Loucy (cell line): ENCODE measurements around the gene TP53I13.

Experiments
- EZH2phosphoT487 ChIP-seq: fragments of 200-600 bp; IDR thresholded peaks from 2 replicates; pipeline ENCODE4 v1.6.1; 2018; ENCODE audit warnings: antibody characterized with exemption, mild to moderate bottlenecking, moderate library complexity, borderline replicate concordance
- TF ChIP-seq, protein P1 (sequence below): fragments of 200-600 bp; sonication (generic); conservative IDR thresholded peaks from 2 replicates; pipeline ENCODE4 v1.5.1; 2014; ENCODE audit warnings: mild to moderate bottlenecking, antibody characterized with exemption, low read length

DNA sequence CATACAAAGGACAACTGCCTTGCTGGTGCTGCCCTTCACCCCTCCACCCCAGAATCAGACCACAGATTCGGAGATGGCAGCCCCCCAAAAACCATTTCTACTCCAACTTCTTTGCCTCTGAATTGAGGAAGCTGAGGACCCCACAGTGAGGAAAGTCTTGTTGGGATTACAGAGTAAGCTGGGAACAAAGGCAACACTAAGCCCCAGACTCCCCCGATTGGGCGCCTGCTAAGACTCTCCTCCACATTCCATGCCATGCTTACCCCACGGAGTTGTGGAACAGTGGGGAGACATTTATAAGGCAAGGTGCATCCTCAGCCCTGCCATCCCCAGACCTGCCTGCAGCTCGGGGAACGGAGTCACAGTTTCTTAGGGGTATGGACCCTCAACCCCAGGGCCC lies 19.1 kb downstream of the TP53I13 start:
- TF ChIP-seq, protein P1, sequence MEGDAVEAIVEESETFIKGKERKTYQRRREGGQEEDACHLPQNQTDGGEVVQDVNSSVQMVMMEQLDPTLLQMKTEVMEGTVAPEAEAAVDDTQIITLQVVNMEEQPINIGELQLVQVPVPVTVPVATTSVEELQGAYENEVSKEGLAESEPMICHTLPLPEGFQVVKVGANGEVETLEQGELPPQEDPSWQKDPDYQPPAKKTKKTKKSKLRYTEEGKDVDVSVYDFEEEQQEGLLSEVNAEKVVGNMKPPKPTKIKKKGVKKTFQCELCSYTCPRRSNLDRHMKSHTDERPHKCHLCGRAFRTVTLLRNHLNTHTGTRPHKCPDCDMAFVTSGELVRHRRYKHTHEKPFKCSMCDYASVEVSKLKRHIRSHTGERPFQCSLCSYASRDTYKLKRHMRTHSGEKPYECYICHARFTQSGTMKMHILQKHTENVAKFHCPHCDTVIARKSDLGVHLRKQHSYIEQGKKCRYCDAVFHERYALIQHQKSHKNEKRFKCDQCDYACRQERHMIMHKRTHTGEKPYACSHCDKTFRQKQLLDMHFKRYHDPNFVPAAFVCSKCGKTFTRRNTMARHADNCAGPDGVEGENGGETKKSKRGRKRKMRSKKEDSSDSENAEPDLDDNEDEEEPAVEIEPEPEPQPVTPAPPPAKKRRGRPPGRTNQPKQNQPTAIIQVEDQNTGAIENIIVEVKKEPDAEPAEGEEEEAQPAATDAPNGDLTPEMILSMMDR, result no peak
- no peak for TF ChIP-seq EZH2phosphoT487
